ENCODE data around the gene TSPAN3. TPM values are rescaled to one million over a fixed set of nuclear protein-coding genes. Genes with fewer than 3 reads are reported as not detected.

The TSPAN3 gene
- total RNA-seq, 4 donors from 2014 or later: 218 to 1,125 (median 697) TPM

GRCh38 chr15:77046704-77047412 is 24.1 kb downstream of the TSPAN3 start:
- no peak for ATAC-seq (ENCODE audit: low FRiP score)
- TF ChIP-seq CTCF (IDR thresholded peaks at IDR 0.05): no peak
- no peak for DNase-seq (ENCODE audit: low spot score)

- no peak for TF ChIP-seq CTCF (IDR thresholded peaks at IDR 0.05)
- ATAC-seq (ENCODE audit: low FRiP score) (no peak), DNase-seq (ENCODE audit: low spot score) (no peak)
Measured at GRCh38 chr15:77045985-77046384, 24.9 kb downstream of the TSPAN3 start.

GRCh38 chr15:77044228-77045042 is 26.5 kb downstream of the TSPAN3 start:
- no peak for TF ChIP-seq CTCF (IDR thresholded peaks at IDR 0.05)
- peak; percentile 31 for ATAC-seq (ENCODE audit: low FRiP score)
- no peak for DNase-seq (ENCODE audit: low spot score)

- no peak for TF ChIP-seq CTCF (IDR thresholded peaks at IDR 0.05)
- DNase-seq (ENCODE audit: low spot score): no peak
- no peak for ATAC-seq (ENCODE audit: low FRiP score)
Measured at GRCh38 chr15:77042955-77043920, 27.7 kb downstream of the TSPAN3 start.

GRCh38 chr15:77042245-77042919 is 28.5 kb downstream of the TSPAN3 start:
- ATAC-seq (ENCODE audit: low FRiP score): no peak
- DNase-seq (ENCODE audit: low spot score): no peak

More at GRCh38 chr15:77042245-77042919, 28.5 kb downstream of the TSPAN3 start:
- no peak for TF ChIP-seq CTCF (IDR thresholded peaks at IDR 0.05)

Measured in omental fat pad (tissue), 4 donors.